CD4-positive, alpha-beta T cell (primary cell): ENCODE results near the gene FAM53B. TPM values are rescaled to one million over a fixed set of nuclear protein-coding genes. Genes with fewer than 3 reads are reported as not detected.

Experiments used
- ATAC-seq: fragments of 200-7000 bp; cut with Tn5 transposase; one replicate; pipeline ENCODE4 v1.10.0; 2022; ENCODE audit warnings: mild to moderate bottlenecking; ENCODE audit not compliant: poor library complexity
- CTCF ChIA-PET: fragments of 350-600 bp; sonication (Branson Sonifier 250); formaldehyde crosslinking; loops from one replicate; lab custom pipeline; 2021; ENCODE audit warnings: antibody characterized with exemption, inconsistent platforms; lab: Charles Lee
- POLR2A ChIA-PET: fragments of 350-600 bp; sonication (Branson Sonifier 250); formaldehyde crosslinking; loops from one replicate; lab custom pipeline; 2021; ENCODE audit warnings: antibody characterized with exemption, inconsistent platforms; lab: Charles Lee
- DNase-seq, 14 experiments: peaks; one replicate each; pipeline ENCODE4 v3.0.0-alpha.2; 2013 to 2020; ENCODE audit warnings: mixed read lengths in 2 of 14
- H3K27ac ChIP-seq, 2 donors: one replicate each; pipeline versions ENCODE4 v1.5.1 to v1.7.0; 2013; ENCODE audit warnings: low read length in 2 of 2, low read depth in 1 of 2, mild to moderate bottlenecking in 1 of 2
- H3K27me3 ChIP-seq, 2 experiments: 1 replicate in 1 of 2; 2 replicates in 1 of 2; pipeline versions ENCODE4 v1.6.1 to v1.7.0; 2013; ENCODE audit warnings: low read length in 2 of 2, control low read depth in 1 of 2, mild to moderate bottlenecking in 1 of 2, moderate library complexity in 1 of 2; ENCODE audit not compliant: insufficient read depth in 2 of 2, control insufficient read depth in 1 of 2
- H3K36me3 ChIP-seq: one replicate; pipeline ENCODE4 v1.6.1; 2013; ENCODE audit warnings: low read length, control low read depth; ENCODE audit not compliant: insufficient read depth
- H3K4me1 ChIP-seq: one replicate; pipeline ENCODE4 v1.6.1; 2013; ENCODE audit warnings: low read length, control low read depth; ENCODE audit not compliant: insufficient read depth
- H3K4me3 ChIP-seq: one replicate; pipeline ENCODE4 v1.5.1; 2013; ENCODE audit warnings: mild to moderate bottlenecking, low read length, moderate library complexity
- H3K9me3 ChIP-seq, 2 experiments: 1 replicate in 1 of 2; 2 replicates in 1 of 2; pipeline versions ENCODE4 v1.6.1 to v1.7.0; 2013; ENCODE audit warnings: low read length in 2 of 2, mild to moderate bottlenecking in 2 of 2, control low read depth in 1 of 2, moderate library complexity in 1 of 2; ENCODE audit not compliant: control insufficient read depth in 1 of 2, insufficient read depth in 1 of 2
- H3K27ac Mint-ChIP-seq: one replicate; pipeline ENCODE4 v1.8.0; 2020; ENCODE audit warnings: mixed read lengths
- H3K27me3 Mint-ChIP-seq: one replicate; pipeline ENCODE4 v1.8.0; 2021; ENCODE audit warnings: mixed read lengths
- H3K36me3 Mint-ChIP-seq: one replicate; pipeline ENCODE4 v1.8.0; 2021; ENCODE audit warnings: low read depth, mixed read lengths
- H3K4me1 Mint-ChIP-seq: one replicate; pipeline ENCODE4 v1.8.0; 2021; ENCODE audit warnings: low read depth, mixed read lengths
- H3K4me3 Mint-ChIP-seq: one replicate; pipeline ENCODE4 v1.8.0; 2020; ENCODE audit warnings: mild to moderate bottlenecking, mixed read lengths
- H3K9me3 Mint-ChIP-seq: one replicate; pipeline ENCODE4 v1.8.0; 2020; ENCODE audit warnings: mixed read lengths
- intact Hi-C, 2 experiments: fragments of 100-400 bp; cut with DNase I in 1 of 2; cut with micrococcal nuclease in 1 of 2; formaldehyde crosslinking; loops; one replicate each; pipeline versions ENCODE4 v1.15.1 to v1.9.0; 2023 to 2025; cut with DNase I, micrococcal nuclease
- total RNA-seq, 174 experiments: library from RNA in 2 of 174; stranded (reverse) in 2 of 174; gene quantifications; one replicate each; pipeline ENCODE4 v1.2.3 and lab custom pipeline; 2021 to 2026
- TF ChIP-seq, protein P1 (sequence below): fragments of 200-600 bp; IDR thresholded peaks from one replicate; pipeline ENCODE4 v1.8.0; 2022; ENCODE audit warnings: antibody characterized with exemption, mild to moderate bottlenecking

The FAM53B gene
- total RNA-seq, 2 experiments from 2014 or later: 32.9 to 33.6 TPM

DNA sequence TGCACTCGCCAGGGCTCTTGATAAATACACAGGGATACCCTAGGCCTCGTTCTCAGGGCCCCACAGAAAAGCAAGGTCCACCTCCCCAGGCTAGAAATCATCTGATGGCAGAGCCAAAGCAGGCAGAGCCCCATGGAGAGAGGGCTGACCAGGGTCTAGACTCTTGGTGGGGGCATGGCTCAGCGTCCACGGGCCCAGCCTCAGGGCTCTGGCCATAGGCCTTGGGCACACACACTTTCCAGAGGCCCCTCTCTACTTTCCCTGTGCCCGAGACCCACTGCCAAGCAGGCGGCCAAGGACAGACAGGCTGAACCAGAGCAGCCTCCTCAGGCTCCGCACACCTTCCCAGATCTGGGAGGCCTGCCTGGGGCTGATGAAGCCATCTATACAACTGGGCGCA, 64.8 kb downstream of the FAM53B start:
- peaks cover 0 to 5% of the 10 kb centered on the region in 2 experiments for H3K9me3 ChIP-seq
- H3K27me3 Mint-ChIP-seq: no peaks in the 10 kb centered on the region
- peak overlapping the region; percentile 87 for H3K27ac Mint-ChIP-seq
- H3K4me1 Mint-ChIP-seq: peaks cover 92% of the 10 kb centered on the region
- peaks cover 43% of the 10 kb centered on the region for H3K36me3 ChIP-seq
- H3K27me3 ChIP-seq: no peaks in the 10 kb centered on the region
- TF ChIP-seq, protein P1, sequence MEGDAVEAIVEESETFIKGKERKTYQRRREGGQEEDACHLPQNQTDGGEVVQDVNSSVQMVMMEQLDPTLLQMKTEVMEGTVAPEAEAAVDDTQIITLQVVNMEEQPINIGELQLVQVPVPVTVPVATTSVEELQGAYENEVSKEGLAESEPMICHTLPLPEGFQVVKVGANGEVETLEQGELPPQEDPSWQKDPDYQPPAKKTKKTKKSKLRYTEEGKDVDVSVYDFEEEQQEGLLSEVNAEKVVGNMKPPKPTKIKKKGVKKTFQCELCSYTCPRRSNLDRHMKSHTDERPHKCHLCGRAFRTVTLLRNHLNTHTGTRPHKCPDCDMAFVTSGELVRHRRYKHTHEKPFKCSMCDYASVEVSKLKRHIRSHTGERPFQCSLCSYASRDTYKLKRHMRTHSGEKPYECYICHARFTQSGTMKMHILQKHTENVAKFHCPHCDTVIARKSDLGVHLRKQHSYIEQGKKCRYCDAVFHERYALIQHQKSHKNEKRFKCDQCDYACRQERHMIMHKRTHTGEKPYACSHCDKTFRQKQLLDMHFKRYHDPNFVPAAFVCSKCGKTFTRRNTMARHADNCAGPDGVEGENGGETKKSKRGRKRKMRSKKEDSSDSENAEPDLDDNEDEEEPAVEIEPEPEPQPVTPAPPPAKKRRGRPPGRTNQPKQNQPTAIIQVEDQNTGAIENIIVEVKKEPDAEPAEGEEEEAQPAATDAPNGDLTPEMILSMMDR: no peak
- no peak for DNase-seq
- ATAC-seq: no peak
- intact Hi-C loops: loop anchor here (2.0 to 5.0 kb wide), 2 partner anchors 38 to 39 kb away; no protein-coding TSS in a partner anchor
- peaks cover 92% of the 10 kb centered on the region for H3K4me1 ChIP-seq
- H3K9me3 Mint-ChIP-seq: no peaks in the 10 kb centered on the region
- H3K27ac ChIP-seq: peak overlapping the region; percentile 14 to 29
- CTCF ChIA-PET: interaction anchor here (1.0 to 2.5 kb wide), 8 partner anchors 10 to 66 kb away, joined by 3 to 9 read pairs (median 6); no protein-coding TSS in a partner anchor
- POLR2A ChIA-PET: interaction anchor here (0.6 to 2.2 kb wide), 23 partner anchors 9 to 130 kb away, joined by 3 to 24 read pairs (median 5); partner anchors contain the start of gene EEF1AKMT2
- peak overlapping the region; percentile 63 for H3K4me3 Mint-ChIP-seq
- H3K36me3 Mint-ChIP-seq: peaks cover 50% of the 10 kb centered on the region
- peak overlapping the region; percentile 28 for H3K4me3 ChIP-seq

GRCh38 chr10:124678557-124679240, 65.5 kb downstream of the FAM53B start:
- Mint-ChIP-seq H3K9me3 (no peaks in the 10 kb centered on the region), H3K4me3 (peak overlapping the region; percentile 63), H3K36me3 (peaks cover 46% of the 10 kb centered on the region), H3K4me1 (peaks cover 90% of the 10 kb centered on the region), H3K27me3 (no peaks in the 10 kb centered on the region), H3K27ac (peak overlapping the region; percentile 87)
- TF ChIP-seq, protein P1: no peak
- H3K4me1 ChIP-seq: peaks cover 92% of the 10 kb centered on the region
- ChIA-PET POLR2A (interaction anchor here (0.6 to 2.2 kb wide), 22 partner anchors 10 to 131 kb away, joined by 3 to 24 read pairs (median 5); partner anchors contain the start of gene EEF1AKMT2), CTCF (interaction anchor here (1.0 to 2.5 kb wide), 9 partner anchors 10 to 67 kb away, joined by 3 to 9 read pairs (median 6); no protein-coding TSS in a partner anchor)
- peaks cover 46% of the 10 kb centered on the region for H3K36me3 ChIP-seq
- intact Hi-C loops: loop anchor here (2.0 to 5.0 kb wide), 2 partner anchors 39 to 40 kb away; no protein-coding TSS in a partner anchor
- DNase-seq (peak in 13 of 14 experiments; percentile 32 to 81 (median 50)), ATAC-seq (peak; percentile 85)
- H3K4me3 ChIP-seq: peak overlapping the region; percentile 28
- no peaks in the 10 kb centered on the region for H3K27me3 ChIP-seq
- peak overlapping the region; percentile 29 to 39 for H3K27ac ChIP-seq
- peaks cover 0 to 5% of the 10 kb centered on the region in 2 experiments for H3K9me3 ChIP-seq

GRCh38 chr10:124677749-124678556, 66.2 kb downstream of the FAM53B start:
- peaks cover 90% of the 10 kb centered on the region for H3K4me1 Mint-ChIP-seq
- H3K27ac Mint-ChIP-seq: peak overlapping the region; percentile 87
- no peaks in the 10 kb centered on the region for H3K9me3 Mint-ChIP-seq
- POLR2A ChIA-PET: interaction anchor here (0.7 to 2.2 kb wide), 18 partner anchors 10 to 113 kb away, joined by 3 to 24 read pairs (median 6); partner anchors contain the start of gene EEF1AKMT2
- CTCF ChIA-PET: interaction anchor here (0.9 to 2.5 kb wide), 8 partner anchors 11 to 64 kb away, joined by 3 to 9 read pairs (median 6); no protein-coding TSS in a partner anchor
- Histone ChIP-seq H3K4me3 (no peak overlapping the region), H3K27ac (peak overlapping the region; percentile 29 to 39), H3K9me3 (peaks cover 0 to 5% of the 10 kb centered on the region in 2 experiments), H3K36me3 (peaks cover 46% of the 10 kb centered on the region), H3K4me1 (peaks cover 94% of the 10 kb centered on the region), H3K27me3 (no peaks in the 10 kb centered on the region)
- DNase-seq (peak in 1 of 14 experiments; percentile 28), ATAC-seq (peak; percentile 42)
- H3K36me3 Mint-ChIP-seq: peaks cover 46% of the 10 kb centered on the region
- no peaks in the 10 kb centered on the region for H3K27me3 Mint-ChIP-seq
- intact Hi-C loops: loop anchor here (2.0 to 5.0 kb wide), 2 partner anchors 39 to 41 kb away; no protein-coding TSS in a partner anchor
- TF ChIP-seq, protein P1: no peak
- H3K4me3 Mint-ChIP-seq: peak overlapping the region; percentile 63
